GM12878 (cell line): ENCODE results near the gene TCHP. TPM values are rescaled to one million over a fixed set of nuclear protein-coding genes. Genes with fewer than 3 reads are reported as not detected.

ENCODE experiments used
- ATAC-seq: fragments of 200-7000 bp; cut with Tn5 transposase; 3 replicates; pipeline ENCODE4 v1.9.1; 2020; ENCODE audit warnings: mild to moderate bottlenecking, moderate library complexity
- BruUV-seq: library from RNA; stranded (reverse); fragments of 400-500 nt; replicated peaks from 2 replicates; lab custom pipeline; 2021; lab: Mats Ljungman, UMichigan
- CTCF ChIA-PET: fragments of 300-600 bp; sonication (Branson Sonifier 250); formaldehyde crosslinking; extraction: SDS; loops from one replicate; lab custom pipeline; 2021; ENCODE audit warnings: inconsistent platforms; lab: Yijun Ruan, JAX
- POLR2A ChIA-PET: fragments of 350-600 bp; formaldehyde crosslinking; extraction: SDS; loops from one replicate; lab custom pipeline; 2021; ENCODE audit warnings: inconsistent platforms; lab: Charles Lee
- RAD21 ChIA-PET: fragments of 300-600 bp; sonication (Branson Sonifier 250); formaldehyde crosslinking; loops from one replicate; lab custom pipeline; 2023; ENCODE audit warnings: antibody characterized with exemption; ENCODE audit not compliant: unreplicated experiment; lab: Charles Lee
- SMC1A ChIA-PET: fragments of 300-600 bp; sonication (Branson Sonifier 250); formaldehyde crosslinking; loops from one replicate; lab custom pipeline; 2023; ENCODE audit not compliant: unreplicated experiment, uncharacterized antibody; lab: Charles Lee
- DNase-seq: peaks from one replicate; pipeline ENCODE4 v3.0.0-alpha.2; 2011; ENCODE audit warnings: low read depth, low spot score
- FAIRE-seq: peaks from 3 replicates; lab custom pipeline; 2011; peaks lifted over from hg19 to GRCh38; lab: Jason Lieb, UNC
- H2AFZ ChIP-seq: 2 replicates; pipeline ENCODE4 v1.6.0; 2011; ENCODE audit warnings: low read depth, low read length, control low read depth; ENCODE audit not compliant: control insufficient read depth
- H3K27ac ChIP-seq: 2 replicates; pipeline ENCODE4 v1.5.1; 2011; ENCODE audit warnings: control low read depth; ENCODE audit not compliant: control insufficient read depth, insufficient read depth
- H3K27me3 ChIP-seq, 2 experiments: replicated peaks in 1 of 2; 2 replicates each; pipeline versions ENCODE4 v1.6.0 to v1.6.1; 2011; ENCODE audit warnings: low read length in 1 of 2; ENCODE audit not compliant: control insufficient read depth in 2 of 2, insufficient read depth in 2 of 2
- H3K36me3 ChIP-seq, 2 experiments: 2 replicates each; pipeline ENCODE4 v1.5.1; 2011; ENCODE audit warnings: low read length in 1 of 2; ENCODE audit not compliant: control insufficient read depth in 2 of 2, insufficient read depth in 2 of 2
- H3K4me1 ChIP-seq: 2 replicates; pipeline ENCODE4 v1.6.1; 2011; ENCODE audit warnings: mild to moderate bottlenecking, low read length, moderate library complexity, mixed read lengths; ENCODE audit not compliant: control insufficient read depth, insufficient read depth
- H3K4me2 ChIP-seq: 2 replicates; pipeline ENCODE4 v1.6.0; 2011; ENCODE audit warnings: control low read depth; ENCODE audit not compliant: control insufficient read depth, insufficient read depth
- H3K4me3 ChIP-seq: fragments of 200-600 bp; sonication (generic); 2 replicates; pipeline ENCODE4 v1.5.1; 2016
- H3K79me2 ChIP-seq: 2 replicates; pipeline ENCODE4 v1.6.0; 2011; ENCODE audit warnings: low read length; ENCODE audit not compliant: control insufficient read depth, insufficient read depth
- H3K9ac ChIP-seq: 2 replicates; pipeline ENCODE4 v1.8.0; 2011; ENCODE audit warnings: low read length, control low read depth, mixed read lengths; ENCODE audit not compliant: control insufficient read depth, insufficient read depth
- H3K9me3 ChIP-seq: replicated peaks from 3 replicates; pipeline ENCODE4 v1.5.1; 2011; ENCODE audit warnings: mild to moderate bottlenecking, low read length; ENCODE audit not compliant: control insufficient read depth, insufficient read depth
- H4K20me1 ChIP-seq: 2 replicates; pipeline ENCODE4 v1.6.0; 2011; ENCODE audit not compliant: control insufficient read depth, insufficient read depth
- MEF2B ChIP-seq: fragments of 450-650 bp; IDR thresholded peaks from 2 replicates; pipeline ENCODE4 v1.6.1; 2018; ENCODE audit warnings: mild to moderate bottlenecking, moderate library complexity; ENCODE audit not compliant: partially characterized antibody, poor library complexity, severe bottlenecking
- NFYB ChIP-seq: IDR thresholded peaks from 2 replicates; pipeline ENCODE4 v1.6.1; 2011; ENCODE audit warnings: low read depth, mild to moderate bottlenecking, low read length, improper control_type of control experiment, moderate library complexity; ENCODE audit not compliant: insufficient read depth
- SKIL ChIP-seq: fragments of 450-650 bp; IDR thresholded peaks from 2 replicates; pipeline ENCODE4 v1.6.1; 2017; ENCODE audit warnings: mild to moderate bottlenecking, low read depth, inconsistent platforms; ENCODE audit not compliant: poor library complexity, severe bottlenecking
- ZNF384 ChIP-seq: IDR thresholded peaks from 2 replicates; pipeline ENCODE4 v1.6.1; 2012; ENCODE audit warnings: low read depth, mild to moderate bottlenecking, low read length, improper control_type of control experiment, borderline replicate concordance
- WGBS: methylation state at CpG from one replicate; pipeline ENCODE4 v1.1.6; 2016; ENCODE audit warnings: low lambda C conversion rate; ENCODE audit not compliant: insufficient replicate concordance, insufficient coverage; ENCODE audit errors: missing lambda C conversion rate; 5-methylcytosine and 5-hydroxymethylcytosine counted together
- in situ Hi-C: fragments of 300-500 bp; cut with MboI; formaldehyde crosslinking; loops from 9 replicates; pipeline ENCODE4 v1.14.3; 2018; ENCODE audit warnings: mixed read lengths
- intact Hi-C: fragments of 100-400 bp; cut with micrococcal nuclease; formaldehyde crosslinking; loops from one replicate; pipeline ENCODE4 v1.14.2; 2022; ENCODE audit not compliant: unreplicated experiment
- polyA plus RNA-seq, 11 experiments: library from polyadenylated mRNA; depleted of rRNA in 4 of 11; unstranded in 6 of 11; stranded (reverse) in 5 of 11; fragments of >200 nt; fragmentation: Nextera tagmentation in 4 of 11; fragmentation: Illumina TruSeq in 1 of 11; extraction: Ambion mirVana in 4 of 11; extraction: Trizol in 1 of 11; gene quantifications; 1 replicate in 1 of 11; 2 replicates in 10 of 11; pipeline versions ENCODE4 v1.2.1 to v1.2.3, GENCODE V29; 2011 to 2016; ENCODE audit warnings: inconsistent platforms in 2 of 11, missing spikeins in 2 of 11, low read depth in 1 of 11
- total RNA-seq, 4 experiments: library from RNA; depleted of rRNA in 3 of 4; stranded (reverse); fragments of >200 nt in 3 of 4; fragmentation: Illumina TruSeq in 1 of 4; extraction: Trizol in 1 of 4; gene quantifications; 2 replicates each; pipeline versions ENCODE4 v1.2.1 to v1.2.3, GENCODE V29; 2013 to 2021

TCHP gene
- total and polyA plus RNA-seq, 10 of the 15 experiments (the other 5 are each of a cell fraction or from before 2014, with no cell fraction given), result 4.8 to 18.6 (median 15.0) TPM

GRCh38 chr12:109893261-109893995, 6.6 kb upstream of the TCHP start:
- Histone ChIP-seq H4K20me1 (no peaks in the 10 kb centered on the region), H3K9me3 (no peaks in the 10 kb centered on the region), H3K79me2 (no peaks in the 10 kb centered on the region), H2AFZ (peak overlapping the region; percentile 56), H3K27me3 (no peaks in the 10 kb centered on the region), H3K36me3 (no peaks in the 10 kb centered on the region), H3K4me2 (peak overlapping the region; percentile 75), H3K4me1 (peaks cover 38% of the 10 kb centered on the region), H3K9ac (no peak overlapping the region), H3K4me3 (no peak overlapping the region; the same call in 1 of the 2 replicates), H3K27ac (peak overlapping the region; percentile 50)
- BruUV-seq, result no TSS peak
- ChIA-PET POLR2A (interaction anchor here (0.6 to 1.5 kb wide), 4 partner anchors 11 to 111 kb away, joined by 4 to 7 read pairs (median 4); no protein-coding TSS in a partner anchor), RAD21 (interaction anchor here (0.7 to 1.0 kb wide), 2 partner anchors 48 to 109 kb away, joined by 3 read pairs; no protein-coding TSS in a partner anchor), CTCF (interaction anchor here (0.6 to 1.1 kb wide), 4 partner anchors 10 to 868 kb away, joined by 3 read pairs; no protein-coding TSS in a partner anchor), SMC1A (interaction anchor here (0.6 to 1.9 kb wide), 5 partner anchors 15 to 210 kb away, joined by 3 to 4 read pairs (median 3); no protein-coding TSS in a partner anchor)
- intact Hi-C loops, result no loop called here
- ATAC-seq, result peak; percentile 16
- 30% methylated on average over 7 of the region's 7 CpGs for WGBS
- in situ Hi-C loops, result no loop called here
- TF ChIP-seq SKIL (no peak), NFYB (0 out of 2 replicates have a peak, but pooled peaks have one; percentile 5), MEF2B (peak; percentile 40), ZNF384 (0 out of 2 replicates have a peak, but pooled peaks have one; percentile 11)
- DNase-seq, result no peak
- FAIRE-seq, result no peak
